BE2C (cell line): Measurements from ENCODE around the gene ZNF516.
"Not testable (repeated sequence)": the region's sequence is repeated elsewhere in the genome, so short reads cannot be mapped to it uniquely, and the experiment has no call there.

Experiments
- DNase-seq: peaks from one replicate; pipeline ENCODE4 v3.0.0-alpha.2; 2020
- H3K27me3 ChIP-seq: fragments of 250-450 bp; sonication (Bioruptor Pico); 2 replicates; pipeline ENCODE4 v1.5.1; 2020; ENCODE audit warnings: mild to moderate bottlenecking
- H3K36me3 ChIP-seq: fragments of 250-450 bp; sonication (Bioruptor Pico); 2 replicates; pipeline ENCODE4 v1.5.1; 2020; ENCODE audit warnings: mild to moderate bottlenecking
- H3K4me1 ChIP-seq: fragments of 250-450 bp; sonication (Bioruptor Pico); 2 replicates; pipeline ENCODE4 v1.5.1; 2020
- H3K4me3 ChIP-seq: 2 replicates; pipeline ENCODE4 v1.5.1; 2011; ENCODE audit warnings: low read depth, low read length
- H3K9me3 ChIP-seq: fragments of 250-450 bp; sonication (Bioruptor Pico); 2 replicates; pipeline ENCODE4 v1.5.1; 2020
- TF ChIP-seq, protein P1 (sequence below): IDR thresholded peaks from 2 replicates; pipeline ENCODE4 v1.5.1; 2012; ENCODE audit warnings: mild to moderate bottlenecking, low read depth, low read length

Gene ZNF516

DNA sequence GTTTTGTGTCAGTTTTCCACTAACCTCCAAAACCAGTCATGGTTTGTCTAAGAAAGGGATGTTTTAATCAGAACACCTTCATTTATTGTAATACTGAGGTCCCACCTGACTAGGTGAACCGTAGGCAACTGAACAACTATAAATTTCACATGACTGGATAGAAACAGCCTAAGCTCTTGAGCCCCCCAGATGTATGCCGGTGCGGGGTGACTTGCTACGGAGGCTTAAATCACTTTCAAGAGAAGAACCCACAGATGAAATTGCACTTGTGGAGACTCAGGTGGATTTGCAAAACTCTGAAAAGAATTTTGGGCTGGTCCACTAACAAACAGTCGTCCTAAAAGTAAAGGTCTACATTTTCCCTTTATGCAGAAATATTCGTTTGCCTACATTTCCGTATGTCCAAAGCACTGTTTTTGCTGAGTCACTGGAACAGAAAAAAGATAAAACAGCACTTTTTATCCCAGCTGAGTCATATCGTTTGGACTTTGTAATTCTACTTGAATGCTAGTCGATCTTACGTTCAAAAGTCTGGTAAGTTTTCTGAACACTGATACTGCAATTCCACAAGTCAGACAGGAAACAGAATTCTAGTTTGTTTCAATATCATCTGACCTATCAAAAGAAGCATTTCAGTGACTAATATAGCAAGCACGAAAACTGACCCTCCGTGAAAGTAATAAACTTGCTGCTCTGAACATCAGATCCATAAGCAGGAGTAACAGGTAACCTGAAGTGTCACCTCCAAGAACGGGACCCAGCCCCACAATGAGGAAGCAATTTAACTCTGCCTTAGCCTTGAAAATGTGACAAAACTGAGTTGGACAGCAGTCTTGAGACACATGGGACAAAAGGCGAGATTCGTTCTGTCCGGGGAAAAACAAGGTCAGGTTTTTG lies 18.1 kb downstream of the ZNF516 start:
- Histone ChIP-seq H3K27me3 (no peaks in the 10 kb centered on the region), H3K4me1 (no peaks in the 10 kb centered on the region), H3K9me3 (no peaks in the 10 kb centered on the region), H3K36me3 (no peaks in the 10 kb centered on the region), H3K4me3 (no peak overlapping the region)
- no peak for DNase-seq
- TF ChIP-seq, protein P1, sequence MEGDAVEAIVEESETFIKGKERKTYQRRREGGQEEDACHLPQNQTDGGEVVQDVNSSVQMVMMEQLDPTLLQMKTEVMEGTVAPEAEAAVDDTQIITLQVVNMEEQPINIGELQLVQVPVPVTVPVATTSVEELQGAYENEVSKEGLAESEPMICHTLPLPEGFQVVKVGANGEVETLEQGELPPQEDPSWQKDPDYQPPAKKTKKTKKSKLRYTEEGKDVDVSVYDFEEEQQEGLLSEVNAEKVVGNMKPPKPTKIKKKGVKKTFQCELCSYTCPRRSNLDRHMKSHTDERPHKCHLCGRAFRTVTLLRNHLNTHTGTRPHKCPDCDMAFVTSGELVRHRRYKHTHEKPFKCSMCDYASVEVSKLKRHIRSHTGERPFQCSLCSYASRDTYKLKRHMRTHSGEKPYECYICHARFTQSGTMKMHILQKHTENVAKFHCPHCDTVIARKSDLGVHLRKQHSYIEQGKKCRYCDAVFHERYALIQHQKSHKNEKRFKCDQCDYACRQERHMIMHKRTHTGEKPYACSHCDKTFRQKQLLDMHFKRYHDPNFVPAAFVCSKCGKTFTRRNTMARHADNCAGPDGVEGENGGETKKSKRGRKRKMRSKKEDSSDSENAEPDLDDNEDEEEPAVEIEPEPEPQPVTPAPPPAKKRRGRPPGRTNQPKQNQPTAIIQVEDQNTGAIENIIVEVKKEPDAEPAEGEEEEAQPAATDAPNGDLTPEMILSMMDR = no peak

DNA sequence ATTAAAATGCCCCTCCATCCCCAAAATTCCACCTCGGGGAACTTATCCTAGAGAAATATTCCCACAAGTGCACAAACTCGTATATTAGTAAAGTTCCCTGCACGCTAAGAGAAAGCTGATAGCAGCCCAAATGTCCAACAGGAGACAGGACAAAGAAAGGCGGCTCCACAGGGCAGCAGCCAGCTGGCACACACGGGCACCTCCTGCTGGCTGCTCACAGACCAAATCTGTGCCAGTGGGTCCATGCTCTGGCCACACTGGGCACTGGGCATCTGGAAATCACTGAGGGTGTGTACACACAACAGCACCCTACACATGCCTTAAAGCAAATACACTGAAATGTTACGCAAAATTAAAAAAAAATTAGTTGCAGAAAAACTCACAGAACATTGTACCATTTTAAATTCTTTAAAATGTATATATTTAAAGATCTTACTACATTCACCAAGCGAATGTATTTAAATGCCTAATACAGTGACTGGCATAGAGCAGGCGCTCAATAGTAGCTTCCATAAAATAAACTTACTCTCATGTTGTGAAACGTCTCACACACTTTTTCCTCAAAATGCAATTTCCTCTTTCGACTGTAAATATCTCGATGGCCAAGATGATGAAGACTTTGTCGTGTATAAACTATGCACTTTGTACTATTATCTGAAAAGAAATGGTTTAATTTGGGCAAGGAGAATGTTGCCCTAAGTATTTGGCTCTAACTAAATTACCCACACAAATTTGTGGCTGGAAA lies 19.4 kb downstream of the ZNF516 start:
- no peak overlapping the region for H3K4me3 ChIP-seq
- H3K36me3 ChIP-seq = no peaks in the 10 kb centered on the region
- no peaks in the 10 kb centered on the region for H3K9me3 ChIP-seq
- no peaks in the 10 kb centered on the region for H3K27me3 ChIP-seq
- peak; percentile 19 for DNase-seq
- TF ChIP-seq, protein P1 = peak; percentile 49
- no peaks in the 10 kb centered on the region for H3K4me1 ChIP-seq

DNA sequence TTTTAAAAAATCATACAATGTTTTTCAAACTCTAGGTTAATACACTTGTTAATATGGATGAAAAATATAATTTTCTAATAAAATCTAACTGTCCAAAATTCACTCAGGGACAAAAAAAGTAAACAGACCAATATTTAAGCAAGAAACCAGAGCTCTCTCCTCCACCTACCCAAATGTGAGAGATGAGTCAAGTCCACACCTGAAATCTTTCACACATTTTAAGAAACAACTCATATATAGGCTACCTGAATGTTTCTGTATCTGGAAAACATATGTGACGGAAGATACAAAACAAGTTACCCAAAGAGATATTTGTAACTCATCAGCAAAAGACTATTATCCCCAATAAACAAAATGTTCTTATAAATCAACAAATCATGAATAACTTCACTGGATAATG lies 20.2 kb downstream of the ZNF516 start:
- TF ChIP-seq, protein P1 = no peak
- Histone ChIP-seq H3K9me3 (no peaks in the 10 kb centered on the region), H3K4me3 (no peak overlapping the region), H3K27me3 (no peaks in the 10 kb centered on the region), H3K4me1 (no peaks in the 10 kb centered on the region), H3K36me3 (no peaks in the 10 kb centered on the region)
- no peak for DNase-seq

DNA sequence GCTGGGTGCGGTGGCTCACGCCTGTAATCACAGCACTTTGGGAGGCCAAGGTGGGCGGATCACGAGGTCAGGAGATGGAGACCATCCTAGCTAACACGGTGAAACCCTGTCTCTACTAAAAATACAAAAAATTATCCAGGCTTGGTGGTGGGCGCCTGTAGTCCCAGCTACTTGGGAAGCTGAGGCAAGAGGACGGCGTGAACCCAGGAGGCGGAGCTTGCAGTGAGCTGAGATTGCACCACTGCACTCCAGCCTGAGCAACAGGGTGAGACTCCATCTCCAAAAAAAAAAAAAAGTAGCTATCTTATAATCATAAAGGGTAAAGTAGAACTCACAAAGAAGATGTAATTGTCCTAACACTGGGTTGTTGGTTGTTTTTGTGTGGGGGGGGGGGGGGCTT lies 21.5 kb downstream of the ZNF516 start:
- H3K4me1 ChIP-seq, DNase-seq, H3K9me3 ChIP-seq: not testable (repeated sequence)

DNA sequence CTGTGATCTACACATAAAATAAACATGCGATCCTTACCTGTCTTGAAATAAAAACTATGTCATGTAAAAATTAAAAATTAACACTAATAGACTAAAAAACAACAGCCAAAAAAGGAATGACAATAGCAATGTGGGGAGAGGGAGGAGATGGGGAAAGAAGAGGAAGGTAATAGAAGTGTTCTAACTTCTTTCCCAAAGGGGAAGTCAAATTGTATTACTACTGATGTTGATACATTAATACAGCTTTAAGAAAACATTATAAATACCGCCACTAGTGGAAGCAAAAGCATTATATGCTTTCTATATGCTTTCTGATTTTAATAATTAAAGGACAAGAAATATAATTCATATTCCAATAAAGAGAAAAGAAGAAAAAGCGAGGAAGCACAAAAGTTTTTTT lies 22.2 kb downstream of the ZNF516 start:
- TF ChIP-seq, protein P1 = no peak
- DNase-seq = no peak
- H3K27me3 ChIP-seq = no peaks in the 10 kb centered on the region
- no peaks in the 10 kb centered on the region for H3K36me3 ChIP-seq
- no peak overlapping the region for H3K4me3 ChIP-seq
- no peaks in the 10 kb centered on the region for H3K4me1 ChIP-seq
- H3K9me3 ChIP-seq = no peaks in the 10 kb centered on the region

More for the DNA sequence above, 21.5 kb downstream of the ZNF516 start:
- not testable (repeated sequence) for H3K36me3 ChIP-seq, H3K4me3 ChIP-seq, H3K27me3 ChIP-seq

DNA sequence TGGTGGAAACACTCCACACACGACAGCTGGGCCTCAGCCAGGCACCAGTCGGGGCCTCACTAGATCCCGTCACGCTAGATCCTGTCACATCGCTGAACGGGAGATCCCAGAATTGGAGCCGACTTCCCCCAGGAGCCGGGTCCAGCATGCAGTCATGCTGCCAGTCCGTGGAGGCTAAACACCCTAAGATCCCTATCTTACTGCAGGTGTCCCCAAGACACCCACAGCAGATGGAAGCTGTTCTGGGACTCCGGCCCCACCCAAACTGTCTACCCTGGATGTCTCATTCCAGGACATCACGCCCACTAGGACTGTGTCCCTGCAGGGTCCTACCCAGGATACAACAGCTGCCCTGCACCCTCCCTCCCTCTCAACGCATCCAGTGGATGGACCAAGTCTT lies 23.4 kb downstream of the ZNF516 start:
- Histone ChIP-seq H3K27me3 (no peaks in the 10 kb centered on the region), H3K4me1 (no peaks in the 10 kb centered on the region), H3K9me3 (no peaks in the 10 kb centered on the region), H3K4me3 (no peak overlapping the region), H3K36me3 (no peaks in the 10 kb centered on the region)
- TF ChIP-seq, protein P1 = no peak
- no peak for DNase-seq
